Activated T-helper 17 cell treated with anti-CD3 and anti-CD28 coated beads, Interleukin-2, amount 50 U/mL, for 72 hours (primary cell): Measurements from ENCODE around the gene PPFIA1. TPM values are rescaled to one million over a fixed set of nuclear protein-coding genes. Genes with fewer than 3 reads are reported as not detected.

Experiments
- ATAC-seq: fragments of 150-1000 bp; cut with Tn5 transposase; replicated peaks from 2 replicates; pipeline ENCODE4 v1.10.0; 2021; ENCODE audit warnings: mild to moderate bottlenecking, moderate library complexity
- H3K27ac Mint-ChIP-seq: one replicate; pipeline ENCODE4 v1.8.0; 2022; ENCODE audit warnings: mixed read lengths
- H3K27me3 Mint-ChIP-seq: one replicate; pipeline ENCODE4 v1.8.0; 2022; ENCODE audit warnings: mixed read lengths
- H3K36me3 Mint-ChIP-seq: one replicate; pipeline ENCODE4 v1.8.0; 2022; ENCODE audit warnings: low read depth, mild to moderate bottlenecking, mixed read lengths
- H3K4me1 Mint-ChIP-seq: one replicate; pipeline ENCODE4 v1.8.0; 2022; ENCODE audit warnings: mixed read lengths
- H3K4me3 Mint-ChIP-seq: one replicate; pipeline ENCODE4 v1.8.0; 2022; ENCODE audit warnings: mild to moderate bottlenecking, mixed read lengths
- H3K9me3 Mint-ChIP-seq: one replicate; pipeline ENCODE4 v1.8.0; 2022; ENCODE audit warnings: mixed read lengths
- total RNA-seq, 2 donors: library from RNA; stranded (reverse); gene quantifications; one replicate each; pipeline ENCODE4 v1.2.3, GENCODE V29; 2022

PPFIA1 gene
- total RNA-seq, 2 donors from 2014 or later, result 34.0 to 44.5 TPM

- Mint-ChIP-seq H3K9me3 (no peaks in the 10 kb centered on the region), H3K36me3 (peaks cover 97% of the 10 kb centered on the region), H3K4me1 (no peaks in the 10 kb centered on the region), H3K4me3 (no peak overlapping the region), H3K27me3 (no peaks in the 10 kb centered on the region), H3K27ac (no peak overlapping the region)
- no peak for ATAC-seq
Measured at GRCh38 chr11:70333261-70333660, 62.8 kb downstream of the PPFIA1 start.

DNA sequence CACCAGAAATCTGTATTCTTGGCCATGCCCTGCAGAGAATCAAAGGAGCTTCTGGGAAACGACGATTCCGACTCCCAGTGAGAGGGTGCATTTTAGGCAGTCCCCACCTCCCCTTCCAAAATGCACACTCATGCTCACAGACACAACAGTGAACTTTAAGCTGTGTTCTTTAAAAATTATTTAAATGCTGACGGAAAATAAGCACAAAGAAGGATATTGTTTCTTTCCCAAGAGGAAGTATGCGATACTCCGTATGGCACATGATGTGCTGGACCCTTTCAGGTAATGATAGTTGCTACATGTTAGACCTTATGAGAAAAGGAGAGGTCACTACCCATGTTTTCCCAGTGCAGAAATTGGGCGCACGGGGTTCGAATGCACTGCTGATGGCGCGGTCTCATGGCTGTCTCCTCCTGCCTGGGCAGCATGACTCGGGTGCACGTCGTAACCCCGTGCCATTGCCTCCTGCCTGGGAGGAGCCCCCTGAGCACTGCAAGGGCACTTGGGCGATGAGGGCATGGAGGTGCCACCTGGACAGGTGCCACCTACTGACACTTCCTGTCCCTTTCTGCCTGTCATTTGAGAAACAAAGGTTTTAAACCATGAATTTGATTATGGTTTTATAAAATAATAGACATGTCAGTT is 64.0 kb downstream of the PPFIA1 start:
- no peak for ATAC-seq
- Mint-ChIP-seq H3K36me3 (peaks cover 98% of the 10 kb centered on the region), H3K9me3 (no peaks in the 10 kb centered on the region), H3K27ac (no peak overlapping the region), H3K4me1 (no peaks in the 10 kb centered on the region), H3K27me3 (no peaks in the 10 kb centered on the region), H3K4me3 (no peak overlapping the region)

DNA sequence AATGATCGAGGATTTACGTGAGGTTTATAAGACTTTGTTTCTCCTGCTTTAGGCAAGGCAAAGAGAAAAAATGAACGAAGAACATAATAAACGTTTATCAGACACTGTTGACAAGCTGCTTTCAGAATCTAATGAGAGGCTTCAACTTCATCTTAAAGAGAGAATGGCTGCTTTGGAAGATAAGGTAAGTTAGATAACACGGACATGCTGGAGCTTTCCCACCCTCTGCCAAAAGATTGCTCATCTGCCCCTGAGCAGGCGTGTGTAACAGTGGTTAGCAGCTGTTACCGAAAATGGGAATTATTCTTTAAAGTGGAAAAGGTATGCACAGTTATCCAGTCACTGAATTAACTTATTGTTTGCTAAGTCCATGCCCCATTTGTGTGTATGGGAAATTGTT is 65.0 kb downstream of the PPFIA1 start:
- H3K4me1 Mint-ChIP-seq, result no peaks in the 10 kb centered on the region
- no peaks in the 10 kb centered on the region for H3K9me3 Mint-ChIP-seq
- no peaks in the 10 kb centered on the region for H3K27me3 Mint-ChIP-seq
- no peak for ATAC-seq
- H3K4me3 Mint-ChIP-seq, result no peak overlapping the region
- H3K36me3 Mint-ChIP-seq, result peaks cover 88% of the 10 kb centered on the region
- H3K27ac Mint-ChIP-seq, result no peak overlapping the region

- no peaks in the 10 kb centered on the region for H3K27me3 Mint-ChIP-seq
- no peak overlapping the region for H3K27ac Mint-ChIP-seq
- H3K4me3 Mint-ChIP-seq, result no peak overlapping the region
- peaks cover 86% of the 10 kb centered on the region for H3K36me3 Mint-ChIP-seq
- ATAC-seq, result no peak
- H3K4me1 Mint-ChIP-seq, result no peaks in the 10 kb centered on the region
- no peaks in the 10 kb centered on the region for H3K9me3 Mint-ChIP-seq
Measured at GRCh38 chr11:70338594-70338993, 68.1 kb downstream of the PPFIA1 start.

- no peak overlapping the region for H3K4me3 Mint-ChIP-seq
- H3K27ac Mint-ChIP-seq, result no peak overlapping the region
- no peaks in the 10 kb centered on the region for H3K9me3 Mint-ChIP-seq
- no peaks in the 10 kb centered on the region for H3K4me1 Mint-ChIP-seq
- no peak for ATAC-seq
- peaks cover 86% of the 10 kb centered on the region for H3K36me3 Mint-ChIP-seq
- H3K27me3 Mint-ChIP-seq, result no peaks in the 10 kb centered on the region
Measured at GRCh38 chr11:70339066-70339465, 68.6 kb downstream of the PPFIA1 start.

DNA sequence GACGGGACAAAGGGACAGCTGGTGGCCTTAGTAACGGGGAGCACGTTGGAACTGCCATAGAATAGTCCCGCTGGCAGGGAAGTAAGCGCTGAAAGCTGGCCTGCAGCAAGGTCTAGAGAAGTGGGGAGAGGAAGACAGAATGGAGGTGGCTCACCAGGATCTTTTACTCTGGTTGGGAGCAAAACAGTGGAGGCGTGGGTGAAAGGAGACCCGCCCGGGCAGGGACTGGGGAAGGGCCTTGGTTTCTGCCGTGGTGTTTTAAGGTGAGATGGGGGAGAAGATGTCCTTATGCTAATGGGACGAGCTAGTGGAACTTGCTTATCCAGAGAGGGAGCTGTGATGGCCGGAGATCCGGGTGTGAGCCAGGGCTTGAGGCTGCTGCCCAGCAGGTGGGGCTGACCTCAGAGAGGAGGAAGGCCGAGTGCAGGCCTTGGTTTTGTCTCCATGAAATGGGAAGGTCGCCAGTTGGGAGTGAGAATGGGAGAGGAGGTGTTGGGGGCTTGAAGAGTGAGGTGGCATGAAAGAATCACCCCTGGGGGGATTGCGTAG is 71.5 kb downstream of the PPFIA1 start:
- no peak overlapping the region for H3K4me3 Mint-ChIP-seq
- no peaks in the 10 kb centered on the region for H3K4me1 Mint-ChIP-seq
- H3K27me3 Mint-ChIP-seq, result no peaks in the 10 kb centered on the region
- ATAC-seq, result no peak
- no peaks in the 10 kb centered on the region for H3K9me3 Mint-ChIP-seq
- H3K36me3 Mint-ChIP-seq, result peaks cover 85% of the 10 kb centered on the region
- H3K27ac Mint-ChIP-seq, result no peak overlapping the region

GRCh38 chr11:70343636-70344035 is 73.1 kb downstream of the PPFIA1 start:
- Mint-ChIP-seq H3K27ac (no peak overlapping the region), H3K36me3 (peaks cover 85% of the 10 kb centered on the region), H3K4me1 (no peaks in the 10 kb centered on the region), H3K4me3 (no peak overlapping the region), H3K9me3 (no peaks in the 10 kb centered on the region), H3K27me3 (no peaks in the 10 kb centered on the region)
- ATAC-seq, result no peak

GRCh38 chr11:70348191-70348590 is 77.7 kb downstream of the PPFIA1 start:
- Mint-ChIP-seq H3K27ac (no peak overlapping the region), H3K4me3 (no peak overlapping the region), H3K27me3 (no peaks in the 10 kb centered on the region), H3K9me3 (no peaks in the 10 kb centered on the region), H3K36me3 (peaks cover 90% of the 10 kb centered on the region), H3K4me1 (no peaks in the 10 kb centered on the region)
- ATAC-seq, result no peak

DNA sequence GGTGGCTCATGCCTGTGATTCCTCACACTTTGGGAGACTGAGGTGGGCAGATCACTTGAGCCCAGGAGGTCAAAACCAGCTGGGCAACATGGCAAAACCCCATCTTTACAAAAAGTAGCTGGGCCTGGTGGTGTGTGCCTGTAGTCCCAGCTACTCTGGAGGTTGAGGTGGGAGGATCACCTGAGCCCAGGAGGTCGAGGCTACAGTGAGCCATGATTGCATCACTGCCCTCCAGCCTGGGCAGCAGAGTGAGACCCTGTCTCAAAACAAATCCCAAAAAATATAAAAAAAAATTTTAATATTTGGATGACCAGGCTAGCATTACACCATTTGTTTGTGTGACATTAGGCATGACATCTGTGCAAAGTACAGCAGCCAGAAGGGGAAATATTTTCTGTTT is 78.1 kb downstream of the PPFIA1 start:
- no peak overlapping the region for H3K27ac Mint-ChIP-seq
- peaks cover 90% of the 10 kb centered on the region for H3K36me3 Mint-ChIP-seq
- no peak overlapping the region for H3K4me3 Mint-ChIP-seq
- no peaks in the 10 kb centered on the region for H3K9me3 Mint-ChIP-seq
- no peaks in the 10 kb centered on the region for H3K27me3 Mint-ChIP-seq
- no peak for ATAC-seq
- H3K4me1 Mint-ChIP-seq, result no peaks in the 10 kb centered on the region

GRCh38 chr11:70351646-70352045 is 81.2 kb downstream of the PPFIA1 start:
- no peaks in the 10 kb centered on the region for H3K9me3 Mint-ChIP-seq
- H3K4me1 Mint-ChIP-seq, result no peaks in the 10 kb centered on the region
- no peak for ATAC-seq
- no peak overlapping the region for H3K4me3 Mint-ChIP-seq
- H3K27ac Mint-ChIP-seq, result no peak overlapping the region
- no peaks in the 10 kb centered on the region for H3K27me3 Mint-ChIP-seq
- H3K36me3 Mint-ChIP-seq, result peaks cover 92% of the 10 kb centered on the region

GRCh38 chr11:70352100-70352499 is 81.6 kb downstream of the PPFIA1 start:
- H3K4me1 Mint-ChIP-seq, result no peaks in the 10 kb centered on the region
- peaks cover 92% of the 10 kb centered on the region for H3K36me3 Mint-ChIP-seq
- H3K9me3 Mint-ChIP-seq, result no peaks in the 10 kb centered on the region
- H3K27ac Mint-ChIP-seq, result no peak overlapping the region
- ATAC-seq, result no peak
- no peak overlapping the region for H3K4me3 Mint-ChIP-seq
- no peaks in the 10 kb centered on the region for H3K27me3 Mint-ChIP-seq

- H3K36me3 Mint-ChIP-seq, result peaks cover 92% of the 10 kb centered on the region
- no peaks in the 10 kb centered on the region for H3K27me3 Mint-ChIP-seq
- no peak overlapping the region for H3K4me3 Mint-ChIP-seq
- H3K27ac Mint-ChIP-seq, result no peak overlapping the region
- no peak for ATAC-seq
- H3K9me3 Mint-ChIP-seq, result no peaks in the 10 kb centered on the region
- H3K4me1 Mint-ChIP-seq, result no peaks in the 10 kb centered on the region
Measured at GRCh38 chr11:70352601-70353000, 82.1 kb downstream of the PPFIA1 start.

DNA sequence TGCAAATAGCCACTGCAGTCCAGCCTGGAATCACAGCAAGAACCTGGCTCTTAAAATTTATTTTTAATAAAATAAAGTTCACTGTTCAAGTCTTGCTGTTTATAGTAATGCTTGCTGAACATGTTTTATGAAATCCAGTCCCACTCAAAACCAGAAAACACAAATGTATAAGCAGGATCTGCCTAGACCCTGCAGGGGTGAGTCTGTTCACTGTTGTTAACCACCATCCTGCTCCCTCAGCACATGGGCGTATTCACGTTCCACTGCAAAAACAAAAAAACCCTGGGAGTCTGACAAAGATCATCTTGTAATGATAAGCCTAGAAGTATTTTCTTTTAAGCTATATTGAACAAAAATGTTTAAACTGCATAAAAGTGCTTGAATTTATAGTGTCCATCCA is 82.8 kb downstream of the PPFIA1 start:
- Mint-ChIP-seq H3K4me3 (no peak overlapping the region), H3K27ac (no peak overlapping the region), H3K9me3 (no peaks in the 10 kb centered on the region), H3K36me3 (peaks cover 92% of the 10 kb centered on the region), H3K4me1 (no peaks in the 10 kb centered on the region), H3K27me3 (no peaks in the 10 kb centered on the region)
- ATAC-seq, result no peak

GRCh38 chr11:70353900-70354568 is 83.5 kb downstream of the PPFIA1 start:
- Mint-ChIP-seq H3K4me3 (no peak overlapping the region), H3K27me3 (no peaks in the 10 kb centered on the region), H3K4me1 (no peaks in the 10 kb centered on the region), H3K27ac (no peak overlapping the region), H3K9me3 (no peaks in the 10 kb centered on the region), H3K36me3 (peaks cover 92% of the 10 kb centered on the region)
- ATAC-seq, result no peak

DNA sequence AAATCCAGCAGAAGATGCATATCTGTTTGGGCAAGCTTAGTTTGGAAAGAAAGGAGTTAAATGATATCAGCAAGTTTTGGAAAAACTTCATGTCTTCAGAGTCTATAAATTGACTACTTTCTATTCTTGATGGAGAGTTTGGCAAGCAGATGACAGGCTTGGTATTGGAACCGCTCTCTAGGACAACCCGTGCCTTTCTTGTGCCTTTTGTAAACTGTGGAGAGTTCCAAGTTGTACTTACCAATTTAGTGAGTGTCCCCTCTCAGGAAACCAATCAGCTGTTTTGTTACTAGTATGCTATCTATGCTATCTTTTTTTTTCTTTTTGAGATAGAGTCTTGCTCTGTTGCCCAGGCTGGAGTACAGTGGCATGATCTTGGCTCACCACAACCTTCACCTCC is 84.1 kb downstream of the PPFIA1 start:
- Mint-ChIP-seq H3K27me3 (no peaks in the 10 kb centered on the region), H3K27ac (no peak overlapping the region), H3K4me1 (no peaks in the 10 kb centered on the region), H3K36me3 (peaks cover 92% of the 10 kb centered on the region), H3K9me3 (no peaks in the 10 kb centered on the region), H3K4me3 (no peak overlapping the region)
- ATAC-seq, result no peak
